CD8-positive, alpha-beta memory T cell (primary cell): ENCODE data around the gene PHC2. TPM values are rescaled to one million over a fixed set of nuclear protein-coding genes. Genes with fewer than 3 reads are reported as not detected.
A peak's percentile ranks its signal among the peaks of the same experiment; 100 is the strongest.

Source experiments
- CTCF ChIA-PET: fragments of 350-600 bp; sonication (Branson Sonifier 250); formaldehyde crosslinking; loops from one replicate; lab custom pipeline; 2021; ENCODE audit warnings: antibody characterized with exemption; lab: Charles Lee
- POLR2A ChIA-PET: fragments of 350-600 bp; sonication (Branson Sonifier 250); formaldehyde crosslinking; loops from one replicate; lab custom pipeline; 2021; ENCODE audit warnings: antibody characterized with exemption; lab: Charles Lee
- DNase-seq, 5 donors: peaks; one replicate each; pipeline versions ENCODE4 v3.0.0 to v3.0.0-alpha.2; 2020 to 2022; ENCODE audit warnings: mixed read lengths in 1 of 5
- H3K27ac ChIP-seq: one replicate; pipeline ENCODE4 v1.7.0; 2013; ENCODE audit warnings: low read depth, mild to moderate bottlenecking, low read length, moderate library complexity
- H3K27me3 ChIP-seq: 2 replicates; pipeline ENCODE4 v1.7.0; 2013; ENCODE audit warnings: low read length, mild to moderate bottlenecking; ENCODE audit not compliant: insufficient read depth, poor library complexity, severe bottlenecking
- H3K36me3 ChIP-seq: 2 replicates; pipeline ENCODE4 v1.7.0; 2013; ENCODE audit warnings: mild to moderate bottlenecking, low read length, moderate library complexity; ENCODE audit not compliant: insufficient read depth
- H3K4me1 ChIP-seq: 2 replicates; pipeline ENCODE4 v1.7.0; 2013; ENCODE audit warnings: mild to moderate bottlenecking, low read length, moderate library complexity; ENCODE audit not compliant: insufficient read depth
- H3K4me3 ChIP-seq: 2 replicates; pipeline ENCODE4 v1.7.0; 2013; ENCODE audit warnings: mild to moderate bottlenecking, low read length
- H3K9me3 ChIP-seq: 2 replicates; pipeline ENCODE4 v1.7.0; 2013; ENCODE audit warnings: mild to moderate bottlenecking, low read length
- H3K27ac Mint-ChIP-seq, 8 donors: one replicate each; pipeline ENCODE4 v1.8.0; 2020 to 2021; ENCODE audit warnings: mixed read lengths in 8 of 8, mild to moderate bottlenecking in 6 of 8, inconsistent platforms in 3 of 8, moderate library complexity in 3 of 8
- H3K27me3 Mint-ChIP-seq, 2 donors: one replicate each; pipeline ENCODE4 v1.8.0; 2020 to 2021; ENCODE audit warnings: mixed read lengths in 2 of 2, mild to moderate bottlenecking in 1 of 2, moderate library complexity in 1 of 2
- H3K36me3 Mint-ChIP-seq, 3 donors: one replicate each; pipeline ENCODE4 v1.8.0; 2020 to 2021; ENCODE audit warnings: mixed read lengths in 3 of 3, inconsistent platforms in 1 of 3, mild to moderate bottlenecking in 1 of 3
- H3K4me1 Mint-ChIP-seq, 3 donors: one replicate each; pipeline ENCODE4 v1.8.0; 2020 to 2021; ENCODE audit warnings: mixed read lengths in 3 of 3, inconsistent platforms in 1 of 3, mild to moderate bottlenecking in 1 of 3
- H3K4me3 Mint-ChIP-seq, 7 donors: one replicate each; pipeline ENCODE4 v1.8.0; 2020 to 2021; ENCODE audit warnings: mixed read lengths in 7 of 7, mild to moderate bottlenecking in 6 of 7, moderate library complexity in 4 of 7, inconsistent platforms in 2 of 7
- H3K9me3 Mint-ChIP-seq, 5 donors: one replicate each; pipeline ENCODE4 v1.8.0; 2020 to 2022; ENCODE audit warnings: mixed read lengths in 5 of 5, mild to moderate bottlenecking in 3 of 5, moderate library complexity in 2 of 5, inconsistent platforms in 1 of 5
- polyA plus RNA-seq: library from polyadenylated mRNA; unstranded; fragments of 300-500 nt; fragmentation: Illumina TruSeq; gene quantifications from one replicate; pipeline ENCODE4 v1.2.3, GENCODE V29; 2021
- total RNA-seq, 2 experiments: library from RNA; stranded (reverse); gene quantifications; one replicate each; pipeline ENCODE4 v1.2.3, GENCODE V29; 2021

The PHC2 gene
- total and polyA plus RNA-seq, 3 experiments from 2014 or later = 25.5 to 34.2 (median 25.8) TPM

DNA sequence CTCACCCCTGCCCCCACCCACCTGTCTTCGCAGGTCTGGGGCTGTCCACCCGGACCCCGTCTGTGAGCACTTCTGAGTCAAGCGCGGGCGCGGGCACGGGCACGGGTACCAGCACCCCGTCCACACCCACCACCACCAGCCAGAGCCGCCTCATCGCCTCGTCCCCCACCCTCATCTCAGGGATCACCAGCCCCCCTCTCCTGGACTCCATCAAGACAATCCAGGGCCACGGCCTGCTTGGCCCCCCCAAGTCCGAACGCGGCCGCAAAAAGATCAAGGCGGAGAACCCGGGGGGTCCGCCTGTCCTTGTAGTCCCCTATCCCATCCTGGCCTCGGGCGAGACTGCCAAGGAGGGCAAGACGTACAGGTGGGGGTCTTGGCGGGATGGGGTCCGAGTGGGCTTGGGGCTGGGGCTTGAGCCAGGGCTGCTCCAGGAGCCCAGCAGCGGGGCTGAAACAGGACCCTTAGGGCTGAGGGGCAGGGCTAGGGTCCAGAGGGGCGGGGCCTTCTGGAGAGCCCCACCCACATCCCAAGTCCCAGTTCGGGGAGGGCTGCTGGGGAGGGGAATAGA, 150.7 kb downstream of the PHC2 start:
- Histone ChIP-seq H3K9me3 (no peaks in the 10 kb centered on the region), H3K27ac (no peak overlapping the region), H3K27me3 (no peaks in the 10 kb centered on the region), H3K4me1 (no peaks in the 10 kb centered on the region), H3K36me3 (peaks cover 5% of the 10 kb centered on the region), H3K4me3 (no peak overlapping the region)
- CTCF ChIA-PET = no interaction called here
- Mint-ChIP-seq H3K27ac (no peak overlapping the region), H3K36me3 (peaks cover 5 to 68% (median 19%) of the 10 kb centered on the region in 3 donors), H3K4me1 (no peaks in the 10 kb centered on the region), H3K9me3 (no peaks in the 10 kb centered on the region), H3K27me3 (no peaks in the 10 kb centered on the region), H3K4me3 (no peak overlapping the region)
- DNase-seq = no peak
- POLR2A ChIA-PET = no interaction called here

DNA sequence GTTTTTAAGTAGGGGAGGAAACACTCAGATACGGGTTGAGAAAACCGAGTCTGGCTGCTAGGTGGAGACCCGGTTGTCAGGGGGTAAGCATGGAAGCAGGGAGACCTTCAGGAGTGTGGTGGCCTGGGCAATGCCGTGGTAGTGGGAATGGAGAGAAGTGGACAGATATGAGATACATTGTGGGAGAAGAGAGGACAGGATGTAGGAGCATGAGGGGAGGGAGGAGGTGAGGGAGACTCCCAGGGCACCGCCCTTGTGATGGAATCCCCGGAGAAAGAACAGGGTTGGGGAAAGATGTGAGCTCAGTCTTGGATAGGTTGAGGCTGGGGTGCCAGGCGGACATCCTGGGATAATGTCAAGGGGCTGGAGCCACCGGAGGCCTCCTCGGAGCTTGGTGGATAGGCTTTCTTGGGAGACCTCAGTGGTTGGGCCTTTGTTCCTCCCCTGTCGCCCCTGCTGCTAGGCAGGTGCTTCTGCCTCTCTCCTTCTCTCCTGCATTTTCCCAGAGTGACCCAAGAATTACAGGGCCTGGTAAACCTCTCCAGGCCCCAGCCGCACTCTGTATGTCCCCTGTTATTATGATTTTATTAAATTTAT, 153.3 kb downstream of the PHC2 start:
- Histone ChIP-seq H3K9me3 (no peaks in the 10 kb centered on the region), H3K27me3 (no peaks in the 10 kb centered on the region), H3K4me3 (no peak overlapping the region), H3K4me1 (peaks cover 16% of the 10 kb centered on the region), H3K27ac (no peak overlapping the region), H3K36me3 (peaks cover 5% of the 10 kb centered on the region)
- H3K9me3 Mint-ChIP-seq = no peaks in the 10 kb centered on the region
- POLR2A ChIA-PET = no interaction called here
- no peaks in the 10 kb centered on the region for H3K27me3 Mint-ChIP-seq
- H3K36me3 Mint-ChIP-seq = peaks cover 5 to 49% (median 12%) of the 10 kb centered on the region in 3 donors
- CTCF ChIA-PET = interaction anchor here (1.8 kb wide), 1 partner anchor 18 kb away, joined by 5 read pairs; no protein-coding TSS in a partner anchor
- DNase-seq = no peak
- no peak overlapping the region for H3K4me3 Mint-ChIP-seq
- peaks cover 18 to 20% (median 19%) of the 10 kb centered on the region in 3 donors for H3K4me1 Mint-ChIP-seq
- peak overlapping the region in 1 of 8 donors; percentile 57 for H3K27ac Mint-ChIP-seq

DNA sequence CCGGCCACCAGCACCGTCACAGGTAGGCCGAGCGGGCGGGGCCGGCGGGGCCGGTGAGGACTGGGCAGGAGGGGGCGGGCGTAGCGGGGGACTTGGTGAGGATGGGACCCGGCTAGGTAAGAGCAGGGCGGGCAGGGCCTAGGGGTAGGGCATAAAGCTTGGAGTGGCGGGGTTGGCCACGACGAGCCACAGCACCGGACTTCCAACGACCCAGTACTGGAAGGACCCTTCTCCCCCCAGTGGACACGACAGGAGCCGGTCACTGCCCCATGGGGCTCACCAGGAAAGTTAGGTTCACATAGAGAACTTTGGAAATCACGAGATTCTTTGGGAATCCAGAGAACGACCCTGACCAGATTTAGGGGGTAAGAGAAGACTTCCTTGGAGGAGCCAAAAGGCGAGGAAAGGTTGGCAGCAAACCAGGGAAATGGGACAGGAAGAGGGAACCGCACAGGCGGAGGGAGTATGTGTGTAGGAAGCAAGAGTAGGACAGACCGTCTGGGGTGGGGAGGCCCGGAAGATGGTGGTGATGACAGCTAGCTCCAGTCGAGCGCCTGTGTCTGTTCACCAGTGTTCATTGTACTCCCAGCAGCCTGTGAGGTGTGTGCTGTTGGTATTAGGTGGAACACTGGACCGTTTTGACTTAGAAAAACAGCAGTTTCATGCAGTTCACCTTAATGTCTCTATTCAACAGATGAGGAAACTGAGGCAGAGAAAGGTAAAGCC, 154.2 kb downstream of the PHC2 start:
- H3K27ac ChIP-seq = no peak overlapping the region
- H3K36me3 ChIP-seq = peaks cover 1% of the 10 kb centered on the region
- ChIA-PET CTCF (interaction anchor here (1.8 kb wide), 1 partner anchor 19 kb away, joined by 5 read pairs; no protein-coding TSS in a partner anchor), POLR2A (no interaction called here)
- H3K36me3 Mint-ChIP-seq = peaks cover 2 to 41% (median 8%) of the 10 kb centered on the region in 3 donors
- H3K27me3 Mint-ChIP-seq = no peaks in the 10 kb centered on the region
- peaks cover 24% of the 10 kb centered on the region for H3K4me1 ChIP-seq
- peak overlapping the region in 1 of 7 donors; percentile 2 for H3K4me3 Mint-ChIP-seq
- H3K27me3 ChIP-seq = no peaks in the 10 kb centered on the region
- H3K27ac Mint-ChIP-seq = no peak overlapping the region
- no peaks in the 10 kb centered on the region for H3K9me3 Mint-ChIP-seq
- no peak overlapping the region for H3K4me3 ChIP-seq
- no peak for DNase-seq
- H3K4me1 Mint-ChIP-seq = peaks cover 26 to 27% (median 26%) of the 10 kb centered on the region in 3 donors
- H3K9me3 ChIP-seq = no peaks in the 10 kb centered on the region

DNA sequence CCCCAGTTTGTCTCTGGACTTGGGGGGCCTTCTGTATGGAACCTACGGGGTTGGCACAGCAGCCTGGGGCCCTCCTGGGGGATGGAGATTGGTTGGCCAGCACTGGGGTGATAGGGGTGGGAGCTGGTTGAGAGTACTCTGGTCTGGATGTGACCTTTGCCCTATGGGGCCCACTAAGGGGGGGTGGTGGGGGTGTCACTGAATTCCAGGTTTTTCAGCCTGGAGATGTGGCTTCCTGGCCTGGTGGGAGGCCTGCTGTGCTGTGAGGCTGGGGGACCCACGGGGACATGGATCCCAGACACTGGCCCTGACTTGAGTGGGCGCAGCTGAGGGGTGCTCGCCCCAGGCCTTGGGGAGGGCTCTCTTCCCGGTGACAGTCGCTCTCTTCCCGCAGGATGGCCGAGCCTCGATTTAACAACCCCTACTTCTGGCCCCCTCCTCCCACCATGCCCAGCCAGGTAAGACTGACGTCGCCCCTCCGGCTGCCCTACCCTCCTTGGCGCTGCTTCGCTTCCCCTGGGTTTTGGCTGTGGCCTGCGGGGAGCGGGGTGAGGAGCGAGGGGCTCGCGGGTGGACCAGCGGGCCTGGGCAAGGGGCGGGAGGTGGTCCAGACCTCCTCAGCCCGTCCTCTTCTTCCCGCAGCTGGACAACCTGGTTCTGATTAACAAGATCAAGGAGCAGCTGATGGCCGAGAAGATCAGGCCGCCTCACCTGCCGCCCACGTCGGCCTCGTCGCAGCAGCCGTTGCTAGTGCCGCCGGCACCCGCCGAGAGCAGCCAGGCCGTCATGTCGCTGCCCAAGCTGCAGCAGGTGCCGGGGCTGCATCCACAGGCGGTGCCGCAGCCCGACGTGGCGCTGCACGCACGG, 155.0 kb downstream of the PHC2 start:
- no peaks in the 10 kb centered on the region for H3K9me3 ChIP-seq
- H3K4me1 Mint-ChIP-seq = peaks cover 31 to 35% (median 31%) of the 10 kb centered on the region in 3 donors
- H3K27ac ChIP-seq = no peak overlapping the region
- H3K27me3 Mint-ChIP-seq = no peaks in the 10 kb centered on the region
- ChIA-PET POLR2A (no interaction called here), CTCF (no interaction called here)
- peaks cover 0 to 35% (median 5%) of the 10 kb centered on the region in 3 donors for H3K36me3 Mint-ChIP-seq
- H3K27me3 ChIP-seq = no peaks in the 10 kb centered on the region
- no peaks in the 10 kb centered on the region for H3K36me3 ChIP-seq
- H3K27ac Mint-ChIP-seq = peak overlapping the region in 1 of 8 donors; percentile 17
- H3K9me3 Mint-ChIP-seq = no peaks in the 10 kb centered on the region
- no peak overlapping the region for H3K4me3 Mint-ChIP-seq
- H3K4me1 ChIP-seq = peaks cover 24% of the 10 kb centered on the region
- DNase-seq = no peak
- H3K4me3 ChIP-seq = no peak overlapping the region

DNA sequence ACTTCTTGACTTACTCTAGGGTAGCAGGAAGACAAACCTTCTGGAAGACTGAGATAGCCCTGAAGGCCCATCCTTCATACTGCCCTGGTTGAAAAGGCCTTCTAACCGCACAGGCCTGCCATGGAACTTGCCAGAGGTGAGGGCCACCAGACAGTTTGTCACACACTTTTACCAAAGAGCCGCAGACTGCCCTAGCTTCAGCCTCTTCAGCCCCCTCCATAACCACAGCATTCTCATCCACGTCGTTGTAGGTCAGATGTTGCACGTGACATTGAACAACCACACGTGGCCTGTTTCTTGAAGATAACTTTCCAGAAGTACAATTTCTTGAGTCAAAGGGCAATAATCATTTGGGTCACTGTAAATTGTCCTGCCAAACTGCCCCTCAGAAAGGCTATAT, 155.7 kb downstream of the PHC2 start:
- Histone ChIP-seq H3K9me3 (no peaks in the 10 kb centered on the region), H3K4me1 (peaks cover 24% of the 10 kb centered on the region), H3K36me3 (no peaks in the 10 kb centered on the region), H3K27me3 (no peaks in the 10 kb centered on the region), H3K27ac (no peak overlapping the region), H3K4me3 (no peak overlapping the region)
- CTCF ChIA-PET = no interaction called here
- H3K9me3 Mint-ChIP-seq = no peaks in the 10 kb centered on the region
- DNase-seq = no peak
- peak overlapping the region in 5 of 8 donors; percentile 1 to 85 (median 20) for H3K27ac Mint-ChIP-seq
- H3K4me3 Mint-ChIP-seq = no peak overlapping the region
- no peaks in the 10 kb centered on the region for H3K27me3 Mint-ChIP-seq
- H3K36me3 Mint-ChIP-seq = peaks cover 0 to 36% (median 5%) of the 10 kb centered on the region in 3 donors
- peaks cover 31 to 35% (median 31%) of the 10 kb centered on the region in 3 donors for H3K4me1 Mint-ChIP-seq
- POLR2A ChIA-PET = no interaction called here

DNA sequence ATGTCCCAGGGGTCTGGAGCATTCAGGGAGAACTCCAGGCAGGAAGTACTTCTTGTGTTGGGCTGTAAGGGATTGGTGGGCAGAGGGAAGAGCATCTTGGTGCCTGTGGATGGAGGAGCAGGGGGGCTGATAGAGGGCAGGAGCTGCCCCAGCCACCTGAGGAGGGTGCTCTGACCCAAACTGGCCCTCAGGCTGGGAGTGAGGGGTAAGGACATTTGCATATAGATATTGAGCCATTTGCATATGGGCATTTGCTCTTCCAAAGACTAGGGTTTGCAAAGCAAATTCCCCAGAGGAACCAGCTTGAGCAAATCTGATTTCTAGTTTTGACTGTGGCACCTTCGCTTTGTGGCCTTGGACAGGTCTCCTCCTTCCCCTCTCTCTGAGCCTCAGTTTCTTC, 156.4 kb downstream of the PHC2 start:
- Histone ChIP-seq H3K9me3 (no peaks in the 10 kb centered on the region), H3K27me3 (no peaks in the 10 kb centered on the region), H3K27ac (no peak overlapping the region), H3K4me1 (peaks cover 24% of the 10 kb centered on the region), H3K36me3 (no peaks in the 10 kb centered on the region), H3K4me3 (no peak overlapping the region)
- Mint-ChIP-seq H3K4me3 (no peak overlapping the region), H3K27ac (peak overlapping the region in 7 of 8 donors; percentile 8 to 95 (median 69)), H3K9me3 (no peaks in the 10 kb centered on the region), H3K27me3 (no peaks in the 10 kb centered on the region), H3K36me3 (peaks cover 0 to 34% (median 2%) of the 10 kb centered on the region in 3 donors), H3K4me1 (peaks cover 31 to 35% (median 31%) of the 10 kb centered on the region in 3 donors)
- ChIA-PET CTCF (interaction anchor here (1.3 to 1.6 kb wide), 2 partner anchors 17 to 147 kb away, joined by 4 read pairs; no protein-coding TSS in a partner anchor), POLR2A (no interaction called here)
- no peak for DNase-seq

DNA sequence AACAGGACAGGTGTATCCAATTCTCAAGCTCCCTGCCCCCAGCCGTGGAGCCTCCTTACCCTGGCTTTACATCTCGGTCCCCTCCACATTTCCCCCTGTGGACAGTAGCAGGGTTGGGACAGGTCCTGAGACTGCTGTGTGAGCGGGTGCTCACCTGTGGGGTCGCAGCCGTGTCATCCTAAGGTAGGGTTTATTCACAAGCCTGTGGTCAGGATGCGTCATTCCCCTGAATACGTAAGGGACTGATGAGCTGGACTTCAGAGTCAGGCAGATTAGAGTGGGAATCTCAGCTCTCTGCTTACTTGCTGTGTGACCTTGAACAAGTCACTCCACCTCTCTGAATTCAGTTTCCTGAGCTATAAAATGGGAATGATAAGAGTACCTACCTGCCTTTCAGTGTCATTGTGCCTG, 156.9 kb downstream of the PHC2 start:
- peaks cover 31 to 35% (median 31%) of the 10 kb centered on the region in 3 donors for H3K4me1 Mint-ChIP-seq
- no peak overlapping the region for H3K4me3 Mint-ChIP-seq
- Histone ChIP-seq H3K9me3 (no peaks in the 10 kb centered on the region), H3K27ac (no peak overlapping the region), H3K4me1 (peaks cover 24% of the 10 kb centered on the region), H3K27me3 (no peaks in the 10 kb centered on the region), H3K4me3 (no peak overlapping the region), H3K36me3 (no peaks in the 10 kb centered on the region)
- ChIA-PET POLR2A (no interaction called here), CTCF (interaction anchor here (1.3 to 1.6 kb wide), 2 partner anchors 16 to 147 kb away, joined by 4 read pairs; no protein-coding TSS in a partner anchor)
- peak overlapping the region in 7 of 8 donors; percentile 58 to 95 (median 94) for H3K27ac Mint-ChIP-seq
- DNase-seq = no peak
- no peaks in the 10 kb centered on the region for H3K27me3 Mint-ChIP-seq
- H3K9me3 Mint-ChIP-seq = no peaks in the 10 kb centered on the region
- peaks cover 0 to 34% (median 2%) of the 10 kb centered on the region in 3 donors for H3K36me3 Mint-ChIP-seq
